Activated T-cell treated with anti-CD3 and anti-CD28 coated beads for 4 hours (primary cell): Measurements from ENCODE around the gene ATP9B.
A peak's percentile ranks its signal among the peaks of the same experiment; 100 is the strongest.

Experiments used
- DNase-seq: peaks from one replicate; pipeline ENCODE4 v3.0.0-alpha.2; 2020

The ATP9B gene

GRCh38 chr18:79068937-79069716, at the start of gene ATP9B:
ATP9B (plus strand) TSS chr18:79069394; CDS start chr18:79069411, 17 bp downstream.
- DNase-seq: peak; percentile 99

GRCh38 chr18:79019881-79020280, 49.3 kb upstream of the ATP9B start:
- DNase-seq: no peak

- no peak for DNase-seq
These were observed 46.6 kb upstream of the ATP9B start for GRCh38 chr18:79022603-79023002.

- DNase-seq: no peak
These were observed 42.7 kb upstream of the ATP9B start for GRCh38 chr18:79026491-79026890.

- no peak for DNase-seq
These were observed 38.5 kb upstream of the ATP9B start for GRCh38 chr18:79030680-79031079.

GRCh38 chr18:79042276-79042675, 26.9 kb upstream of the ATP9B start:
- no peak for DNase-seq

- DNase-seq: no peak
These were observed 25.9 kb upstream of the ATP9B start for GRCh38 chr18:79043288-79043687.

GRCh38 chr18:79046522-79046921, 22.7 kb upstream of the ATP9B start:
- DNase-seq: no peak

GRCh38 chr18:79047556-79048244, 21.5 kb upstream of the ATP9B start:
- no peak for DNase-seq

- no peak for DNase-seq
These were observed 21.0 kb upstream of the ATP9B start for GRCh38 chr18:79048245-79048632.

- no peak for DNase-seq
These were observed 19.7 kb upstream of the ATP9B start for GRCh38 chr18:79049506-79049905.

GRCh38 chr18:79050005-79050404, 19.2 kb upstream of the ATP9B start:
- no peak for DNase-seq

GRCh38 chr18:79056827-79057367, 12.3 kb upstream of the ATP9B start:
- no peak for DNase-seq

- no peak for DNase-seq
These were observed 11.2 kb upstream of the ATP9B start for GRCh38 chr18:79058007-79058406.

GRCh38 chr18:79062806-79063205, 6.4 kb upstream of the ATP9B start:
- DNase-seq: no peak

GRCh38 chr18:79064228-79064627, 5.0 kb upstream of the ATP9B start:
- DNase-seq: no peak

GRCh38 chr18:79065802-79066201, 3.4 kb upstream of the ATP9B start:
- DNase-seq: no peak

GRCh38 chr18:79067611-79068010, 1.6 kb upstream of the ATP9B start:
- DNase-seq: no peak

GRCh38 chr18:79068341-79068936, 755 bp upstream of the ATP9B start:
- no peak for DNase-seq

GRCh38 chr18:79069717-79070151, 540 bp downstream of the ATP9B start:
- DNase-seq: no peak

- DNase-seq: no peak
These were observed 1.3 kb downstream of the ATP9B start for GRCh38 chr18:79070486-79070885.

GRCh38 chr18:79071037-79071436, 1.8 kb downstream of the ATP9B start:
- DNase-seq: no peak

- DNase-seq: no peak
These were observed 2.5 kb downstream of the ATP9B start for GRCh38 chr18:79071503-79072210.
